H54 (cell line): ENCODE data around the gene FSTL5.
"Not testable (repeated sequence)": the region's sequence is repeated elsewhere in the genome, so short reads cannot be mapped to it uniquely, and the experiment has no call there.

ENCODE experiments used
- DNase-seq: peaks from one replicate; pipeline ENCODE4 v3.0.0; 2011; ENCODE audit warnings: low spot score, mixed read lengths; ENCODE audit not compliant: insufficient read length
- FAIRE-seq: peaks from 3 replicates; lab custom pipeline; 2011; peaks lifted over from hg19 to GRCh38; lab: Jason Lieb, UNC
- POLR2A ChIP-seq: IDR thresholded peaks from 2 replicates; pipeline ENCODE4 v1.6.1; 2011; ENCODE audit warnings: low read depth, mild to moderate bottlenecking, low read length

Gene FSTL5

GRCh38 chr4:162126729-162127128 lies 37.1 kb downstream of the FSTL5 start:
- no peak for DNase-seq

GRCh38 chr4:162117051-162117450 lies 46.7 kb downstream of the FSTL5 start:
- DNase-seq (no peak), FAIRE-seq (no peak)

More at GRCh38 chr4:162126729-162127128, 37.1 kb downstream of the FSTL5 start:
- no peak for FAIRE-seq
- no peak for TF ChIP-seq POLR2A

GRCh38 chr4:162116095-162116779 lies 47.6 kb downstream of the FSTL5 start:
- no peak for DNase-seq
- FAIRE-seq = no peak
- TF ChIP-seq POLR2A = no peak

More at GRCh38 chr4:162117051-162117450, 46.7 kb downstream of the FSTL5 start:
- no peak for TF ChIP-seq POLR2A

GRCh38 chr4:162115333-162115732 lies 48.5 kb downstream of the FSTL5 start:
- no peak for DNase-seq
- no peak for TF ChIP-seq POLR2A
- FAIRE-seq = no peak

- FAIRE-seq (no peak), DNase-seq (no peak)
- TF ChIP-seq POLR2A = no peak
Measured at GRCh38 chr4:162111078-162111477, 52.7 kb downstream of the FSTL5 start.

- DNase-seq (no peak), FAIRE-seq (no peak)
- no peak for TF ChIP-seq POLR2A
Measured at GRCh38 chr4:162104459-162105124, 59.2 kb downstream of the FSTL5 start.

- not testable (repeated sequence) for DNase-seq, FAIRE-seq
Measured at GRCh38 chr4:162103908-162104307, 59.9 kb downstream of the FSTL5 start.

- DNase-seq = no peak
- no peak for FAIRE-seq
- TF ChIP-seq POLR2A = no peak
Measured at GRCh38 chr4:162102713-162103112, 61.1 kb downstream of the FSTL5 start.

- FAIRE-seq (no peak), DNase-seq (no peak)
- no peak for TF ChIP-seq POLR2A
Measured at GRCh38 chr4:162101337-162101736, 62.5 kb downstream of the FSTL5 start.

- DNase-seq = no peak
- no peak for TF ChIP-seq POLR2A
- FAIRE-seq = no peak
Measured at GRCh38 chr4:162075726-162076125, 88.1 kb downstream of the FSTL5 start.

GRCh38 chr4:162061214-162061613 lies 102.6 kb downstream of the FSTL5 start:
- DNase-seq (no peak), FAIRE-seq (no peak)
- TF ChIP-seq POLR2A = no peak

- TF ChIP-seq POLR2A = no peak
- DNase-seq (no peak), FAIRE-seq (no peak)
Measured at GRCh38 chr4:162059656-162060055, 104.1 kb downstream of the FSTL5 start.

- no peak for TF ChIP-seq POLR2A
- FAIRE-seq = no peak
- no peak for DNase-seq
Measured at GRCh38 chr4:162056990-162057389, 106.8 kb downstream of the FSTL5 start.

GRCh38 chr4:162046135-162046534 lies 117.7 kb downstream of the FSTL5 start:
- DNase-seq (no peak), FAIRE-seq (no peak)
- TF ChIP-seq POLR2A = no peak

- FAIRE-seq (no peak), DNase-seq (no peak)
- no peak for TF ChIP-seq POLR2A
Measured at GRCh38 chr4:162038112-162038511, 125.7 kb downstream of the FSTL5 start.
